GM19468 (cell line): ENCODE results near the gene TRIM62.
"Not testable (repeated sequence)": the region's sequence is repeated elsewhere in the genome, so short reads cannot be mapped to it uniquely, and the experiment has no call there.

Experiments
- ATAC-seq: cut with Tn5 transposase; IDR thresholded peaks from one replicate; pipeline ENCODE4 v1.9.1; 2021; ENCODE audit warnings: mild to moderate bottlenecking, moderate library complexity, moderate number of reproducible peaks; ENCODE audit not compliant: unreplicated experiment; ENCODE audit errors: extremely low read depth

The TRIM62 gene

GRCh38 chr1:33141781-33142180, 40.1 kb downstream of the TRIM62 start:
- no peak for ATAC-seq

GRCh38 chr1:33141216-33141615, 40.6 kb downstream of the TRIM62 start:
- ATAC-seq, result no peak

- no peak for ATAC-seq
Observed at GRCh38 chr1:33140153-33141149, 41.4 kb downstream of the TRIM62 start.

DNA sequence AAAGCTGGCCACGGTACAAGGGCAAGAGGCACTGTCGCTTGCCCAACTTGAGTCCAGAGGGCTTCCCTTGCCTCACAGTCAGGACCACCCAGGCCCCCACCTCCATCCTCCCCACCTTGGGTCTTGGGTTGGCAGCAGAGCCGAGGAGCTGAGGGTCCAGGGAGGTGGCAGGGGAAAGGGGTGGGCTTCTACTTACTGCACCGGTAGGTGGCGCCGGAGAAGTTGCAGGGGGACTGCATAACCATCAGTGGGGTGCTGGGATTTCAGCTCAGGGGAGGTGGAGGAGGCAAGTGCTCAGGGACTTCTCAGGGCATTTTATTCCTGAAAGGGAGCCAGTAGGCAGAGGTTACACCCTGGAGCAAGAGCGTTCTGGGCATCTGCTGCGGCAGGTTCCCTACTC, 44.0 kb downstream of the TRIM62 start:
- no peak for ATAC-seq

DNA sequence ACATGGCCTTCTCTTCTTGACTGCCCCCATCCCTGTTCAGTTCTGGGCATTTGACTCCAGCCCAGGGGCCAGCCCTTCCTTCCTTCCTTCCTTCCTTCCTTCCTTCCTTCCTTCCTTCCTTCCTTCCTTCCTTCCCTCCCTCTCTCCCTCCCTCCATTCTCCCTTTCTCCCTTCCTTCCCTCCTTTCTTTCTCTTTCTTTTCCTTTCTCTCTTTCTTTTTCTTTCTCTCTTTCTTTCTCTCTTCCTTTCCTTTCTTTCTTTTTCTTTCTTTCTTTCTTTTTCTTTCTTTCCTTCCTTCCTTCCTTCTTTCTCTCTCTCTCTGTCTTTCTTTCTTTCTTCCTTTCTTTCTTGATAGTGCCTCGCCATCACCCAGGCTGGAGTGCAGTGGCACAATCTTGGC, 45.8 kb downstream of the TRIM62 start:
- ATAC-seq, result not testable (repeated sequence)

DNA sequence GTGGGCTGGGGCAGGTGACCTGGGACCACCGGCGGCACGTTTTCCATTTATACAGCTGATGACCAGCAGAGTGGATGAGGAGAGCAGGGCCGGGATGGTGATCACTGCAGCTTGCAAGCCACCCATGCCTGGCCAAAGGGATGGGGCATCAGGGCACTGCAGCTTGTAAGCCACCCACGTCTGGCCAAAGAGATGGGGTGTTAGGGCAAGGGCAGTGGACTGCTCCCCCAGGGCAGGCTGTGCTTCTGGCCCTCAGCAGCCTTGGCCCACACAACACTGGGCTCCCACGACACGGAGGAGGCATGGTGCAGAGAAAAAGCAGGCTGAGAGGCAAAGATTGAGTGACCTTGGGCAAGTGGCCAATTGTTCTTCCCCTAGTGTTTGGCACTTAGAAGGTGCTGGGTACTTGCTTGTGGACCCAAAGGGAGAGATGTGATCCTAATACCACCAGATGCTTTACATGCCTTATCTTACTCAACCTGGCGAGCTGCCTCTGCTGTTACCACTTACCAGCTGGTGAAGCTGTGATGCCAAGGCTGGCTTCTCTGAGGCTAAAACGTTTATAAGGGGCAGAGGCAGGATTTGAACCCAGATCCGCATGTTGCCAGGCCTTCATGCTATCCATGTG, 48.3 kb downstream of the TRIM62 start:
- no peak for ATAC-seq

- ATAC-seq, result no peak
Observed at GRCh38 chr1:33132549-33132948, 49.3 kb downstream of the TRIM62 start.

- no peak for ATAC-seq
Observed at GRCh38 chr1:33131191-33131590, 50.7 kb downstream of the TRIM62 start.

DNA sequence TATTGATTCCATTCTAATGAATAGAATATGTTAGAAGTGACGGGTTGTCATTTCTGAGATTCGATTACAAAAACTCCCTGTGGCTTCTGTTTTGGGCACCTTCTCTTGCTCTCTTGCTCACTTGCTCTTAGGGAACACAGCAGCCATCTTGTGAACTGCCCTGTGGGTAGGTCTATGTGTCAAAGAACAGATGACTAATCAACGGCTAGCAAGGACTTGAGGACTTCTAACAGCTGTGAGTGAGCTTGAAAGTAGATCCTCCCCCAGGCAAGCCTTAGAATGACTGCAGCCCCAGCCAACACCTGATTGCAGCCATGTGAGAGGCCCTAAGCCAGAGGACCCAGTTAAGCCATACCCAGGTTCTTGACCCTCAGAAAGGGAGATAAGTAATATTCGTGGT, 51.5 kb downstream of the TRIM62 start:
- ATAC-seq, result no peak

GRCh38 chr1:33128781-33129180, 53.1 kb downstream of the TRIM62 start:
- ATAC-seq, result no peak

DNA sequence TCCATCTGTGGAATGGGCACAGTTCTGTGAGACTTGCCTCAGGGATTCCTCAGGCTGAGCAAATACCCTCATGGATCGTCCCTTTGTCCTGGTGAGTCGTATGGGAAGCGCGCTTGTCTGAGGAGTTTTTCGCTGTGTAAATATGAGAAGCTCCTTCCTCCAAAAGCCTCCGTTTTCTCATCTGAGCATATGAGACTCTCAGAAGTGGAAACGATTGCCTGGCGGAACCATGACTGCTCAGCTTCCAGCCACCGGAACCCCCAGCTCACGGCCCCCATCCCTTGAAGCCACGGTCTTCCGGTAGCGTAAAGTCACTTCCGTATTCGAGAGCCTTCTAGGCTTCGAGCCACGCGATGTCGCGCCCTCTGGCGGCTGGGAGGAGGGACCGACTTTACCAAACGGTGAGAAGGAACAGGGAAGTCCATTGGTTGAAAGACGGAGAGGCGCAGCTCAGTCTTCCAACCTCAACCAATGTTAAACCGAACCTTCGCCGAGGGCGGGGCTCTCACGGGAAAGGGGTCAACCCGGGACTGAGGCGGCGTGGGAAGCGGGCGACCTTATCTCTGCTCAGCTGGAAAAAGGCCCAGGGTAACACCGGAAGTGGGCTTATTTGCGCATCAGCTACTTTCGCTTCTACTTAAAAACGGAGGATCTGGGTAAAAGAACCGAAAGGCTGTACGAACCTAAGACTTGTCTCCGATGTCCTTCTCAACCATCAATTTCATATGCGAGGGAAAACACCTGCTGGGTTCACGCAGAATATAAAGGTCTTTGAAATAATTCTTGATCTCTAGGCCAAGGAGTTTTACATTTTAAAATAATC, 54.6 kb downstream of the TRIM62 start:
- peak; percentile 83 for ATAC-seq

- ATAC-seq, result no peak
Observed at GRCh38 chr1:33126411-33127000, 55.3 kb downstream of the TRIM62 start.

DNA sequence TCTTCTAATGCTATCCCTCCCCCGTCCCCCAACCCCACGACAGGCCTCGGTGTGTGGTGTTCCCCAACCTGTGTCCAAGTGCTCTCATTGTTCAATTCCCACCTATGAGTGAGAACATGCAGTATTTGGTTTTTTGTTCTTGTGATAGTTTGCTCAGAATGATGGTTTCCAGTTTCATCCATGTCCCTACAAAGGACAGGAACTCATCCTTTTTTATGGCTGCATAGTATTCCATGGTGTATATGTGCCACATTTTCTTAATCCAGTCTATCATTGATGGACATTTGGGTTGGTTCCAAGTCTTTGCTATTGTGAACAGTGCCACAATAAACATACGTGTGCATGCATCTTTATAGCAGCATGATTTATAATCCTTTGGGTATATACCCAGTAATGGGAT, 57.2 kb downstream of the TRIM62 start:
- not testable (repeated sequence) for ATAC-seq

- no peak for ATAC-seq
Observed at GRCh38 chr1:33123266-33123665, 58.6 kb downstream of the TRIM62 start.

DNA sequence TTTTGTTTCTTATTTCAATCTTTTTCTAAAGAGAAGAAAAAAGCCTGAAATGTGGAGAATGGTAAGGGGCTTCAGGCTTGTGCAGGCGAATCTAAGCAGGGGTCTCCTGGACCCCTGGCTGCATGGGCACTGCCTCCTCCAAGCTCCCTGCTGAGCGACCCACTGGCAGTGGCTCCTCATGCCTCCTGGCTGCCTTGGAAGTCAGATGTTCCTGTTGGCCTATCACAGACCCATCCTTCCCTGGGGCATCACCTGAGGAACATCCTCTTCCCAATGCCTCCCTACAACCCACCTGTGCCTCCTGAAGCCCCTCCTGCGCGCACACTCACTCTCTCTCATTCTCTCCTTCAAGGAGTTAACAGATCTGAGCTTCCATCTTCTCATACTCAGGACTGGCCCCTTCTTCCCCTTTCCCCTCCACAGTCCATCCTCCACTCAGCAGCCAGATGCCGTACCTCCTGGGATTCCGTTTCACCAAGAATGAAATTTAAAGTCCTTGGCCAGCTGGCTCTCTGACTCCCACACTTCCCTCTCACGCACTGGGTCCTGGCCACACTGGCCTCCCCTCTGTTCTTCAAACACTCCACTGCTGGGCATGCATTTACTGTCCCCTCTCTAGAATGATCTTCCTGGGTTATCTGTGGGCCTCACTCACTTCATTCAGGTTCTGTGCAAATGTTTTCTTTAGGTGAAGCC, 59.2 kb downstream of the TRIM62 start:
- ATAC-seq, result no peak

GRCh38 chr1:33121728-33122127, 60.1 kb downstream of the TRIM62 start:
- no peak for ATAC-seq

- no peak for ATAC-seq
Observed at GRCh38 chr1:33120436-33121231, 61.2 kb downstream of the TRIM62 start.

- ATAC-seq, result peak; percentile 77
Observed at GRCh38 chr1:33119532-33120217, 62.2 kb downstream of the TRIM62 start.
